Activated naive CD8-positive, alpha-beta T cell treated with anti-CD3 and anti-CD28 coated beads for 36 hours (primary cell): ENCODE results near the gene HIPK3. TPM values are rescaled to one million over a fixed set of nuclear protein-coding genes. Genes with fewer than 3 reads are reported as not detected.
"Not testable (repeated sequence)": the region's sequence is repeated elsewhere in the genome, so short reads cannot be mapped to it uniquely, and the experiment has no call there.

Experiments
- DNase-seq: peaks from one replicate; pipeline ENCODE4 v3.0.0; 2021
- H3K27ac Mint-ChIP-seq: one replicate; pipeline ENCODE4 v1.8.0; 2022; ENCODE audit warnings: mild to moderate bottlenecking, moderate library complexity, mixed read lengths
- H3K27me3 Mint-ChIP-seq: one replicate; pipeline ENCODE4 v1.8.0; 2022; ENCODE audit warnings: mild to moderate bottlenecking, mixed read lengths
- H3K36me3 Mint-ChIP-seq: one replicate; pipeline ENCODE4 v1.8.0; 2021; ENCODE audit warnings: mild to moderate bottlenecking, mixed read lengths
- H3K4me1 Mint-ChIP-seq: one replicate; pipeline ENCODE4 v1.8.0; 2021; ENCODE audit warnings: mixed read lengths
- H3K4me3 Mint-ChIP-seq: one replicate; pipeline ENCODE4 v1.8.0; 2022; ENCODE audit warnings: mild to moderate bottlenecking, moderate library complexity, mixed read lengths
- H3K9me3 Mint-ChIP-seq: one replicate; pipeline ENCODE4 v1.8.0; 2022; ENCODE audit warnings: mixed read lengths
- total RNA-seq, 2 experiments: library from RNA; stranded (reverse); gene quantifications; one replicate each; pipeline ENCODE4 v1.2.3, GENCODE V29; 2021

Gene HIPK3
- total RNA-seq, 2 experiments from 2014 or later = 31.3 TPM

DNA sequence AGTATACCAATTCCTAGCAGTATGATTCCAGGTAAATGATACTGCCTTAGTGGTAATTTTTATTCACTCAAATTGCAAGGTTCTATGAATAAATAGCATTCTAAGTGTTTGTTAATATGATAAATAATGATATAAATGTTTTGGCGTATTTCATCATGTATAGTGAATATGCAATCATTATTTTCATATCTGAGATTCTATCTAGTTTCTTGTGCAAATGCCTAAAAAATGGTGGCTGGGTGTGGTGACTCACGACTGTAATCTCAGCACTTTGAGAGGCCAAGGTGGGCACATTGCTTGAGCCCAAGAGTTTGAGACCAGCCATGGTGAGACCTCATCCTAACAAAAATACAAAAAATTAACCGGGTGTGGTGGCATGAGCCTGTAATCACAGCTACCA is 13.9 kb downstream of the HIPK3 start:
- peaks cover 35% of the 10 kb centered on the region for H3K4me1 Mint-ChIP-seq
- no peaks in the 10 kb centered on the region for H3K27me3 Mint-ChIP-seq
- H3K36me3 Mint-ChIP-seq = peaks cover 6% of the 10 kb centered on the region
- H3K27ac Mint-ChIP-seq = no peak overlapping the region
- no peak for DNase-seq
- H3K4me3 Mint-ChIP-seq = no peak overlapping the region
- no peaks in the 10 kb centered on the region for H3K9me3 Mint-ChIP-seq

- Mint-ChIP-seq H3K27me3 (no peaks in the 10 kb centered on the region), H3K4me1 (peaks cover 34% of the 10 kb centered on the region), H3K27ac (no peak overlapping the region), H3K4me3 (no peak overlapping the region), H3K36me3 (peaks cover 10% of the 10 kb centered on the region), H3K9me3 (no peaks in the 10 kb centered on the region)
- DNase-seq = no peak
Measured at GRCh38 chr11:33272338-33273107, 15.3 kb downstream of the HIPK3 start.

GRCh38 chr11:33273656-33274055 is 16.5 kb downstream of the HIPK3 start:
- no peaks in the 10 kb centered on the region for H3K9me3 Mint-ChIP-seq
- H3K4me3 Mint-ChIP-seq = no peak overlapping the region

GRCh38 chr11:33280411-33280810 is 23.2 kb downstream of the HIPK3 start:
- H3K4me3 Mint-ChIP-seq = no peak overlapping the region
- H3K36me3 Mint-ChIP-seq = peaks cover 12% of the 10 kb centered on the region
- DNase-seq = no peak
- H3K27me3 Mint-ChIP-seq = no peaks in the 10 kb centered on the region
- H3K9me3 Mint-ChIP-seq = no peaks in the 10 kb centered on the region
- peaks cover 31% of the 10 kb centered on the region for H3K4me1 Mint-ChIP-seq
- H3K27ac Mint-ChIP-seq = no peak overlapping the region

More at GRCh38 chr11:33273656-33274055, 16.5 kb downstream of the HIPK3 start:
- DNase-seq = no peak
- H3K27ac Mint-ChIP-seq = no peak overlapping the region
- H3K27me3 Mint-ChIP-seq = no peaks in the 10 kb centered on the region
- H3K36me3 Mint-ChIP-seq = peaks cover 13% of the 10 kb centered on the region
- H3K4me1 Mint-ChIP-seq = peaks cover 35% of the 10 kb centered on the region

DNA sequence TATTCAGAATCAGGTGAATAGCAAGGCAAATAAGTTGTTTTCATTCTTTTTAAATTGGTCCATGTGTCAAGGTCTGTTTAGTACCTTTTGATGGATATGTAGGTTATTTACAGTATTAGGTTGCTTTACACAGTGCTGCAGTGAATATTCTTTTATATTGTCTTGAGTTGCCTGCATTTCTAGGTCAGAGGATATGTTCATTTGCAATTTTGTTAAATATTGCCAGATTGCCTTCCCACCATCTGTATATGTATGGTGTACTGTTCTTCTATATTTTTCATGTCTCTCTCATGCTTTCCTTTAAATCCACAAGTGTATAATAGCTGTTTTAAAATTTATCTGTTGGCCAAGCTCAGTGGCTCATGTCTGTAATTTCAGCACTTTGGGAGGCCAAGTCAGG is 24.6 kb downstream of the HIPK3 start:
- peaks cover 16% of the 10 kb centered on the region for H3K36me3 Mint-ChIP-seq
- DNase-seq = no peak
- H3K27ac Mint-ChIP-seq = no peak overlapping the region
- no peaks in the 10 kb centered on the region for H3K27me3 Mint-ChIP-seq
- no peak overlapping the region for H3K4me3 Mint-ChIP-seq
- peaks cover 30% of the 10 kb centered on the region for H3K4me1 Mint-ChIP-seq
- no peaks in the 10 kb centered on the region for H3K9me3 Mint-ChIP-seq

DNA sequence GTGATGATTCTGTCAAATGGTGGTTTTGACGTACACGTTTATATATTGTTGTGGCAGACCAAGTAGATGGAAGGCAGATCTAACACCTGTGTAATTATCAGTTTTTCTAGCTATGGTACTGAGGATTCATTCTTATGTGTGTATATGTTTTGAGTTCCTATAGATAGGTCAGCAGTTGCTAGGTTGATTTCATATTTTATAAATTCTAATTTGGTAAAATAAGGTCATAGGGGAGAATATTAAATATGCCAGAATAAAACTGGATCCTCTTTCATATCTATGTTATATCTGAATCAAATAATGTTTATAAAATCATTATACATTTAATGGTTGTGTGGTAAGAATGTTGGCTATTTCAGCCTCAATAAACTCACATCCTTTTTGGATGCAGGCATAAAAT is 27.6 kb downstream of the HIPK3 start:
- H3K9me3 Mint-ChIP-seq = no peaks in the 10 kb centered on the region
- H3K27ac Mint-ChIP-seq = no peak overlapping the region
- no peak for DNase-seq
- no peak overlapping the region for H3K4me3 Mint-ChIP-seq
- peaks cover 13% of the 10 kb centered on the region for H3K36me3 Mint-ChIP-seq
- no peaks in the 10 kb centered on the region for H3K27me3 Mint-ChIP-seq
- peaks cover 23% of the 10 kb centered on the region for H3K4me1 Mint-ChIP-seq

- Mint-ChIP-seq H3K4me1 (peaks cover 7% of the 10 kb centered on the region), H3K4me3 (no peak overlapping the region), H3K27me3 (no peaks in the 10 kb centered on the region), H3K36me3 (peaks cover 21% of the 10 kb centered on the region), H3K27ac (no peak overlapping the region), H3K9me3 (no peaks in the 10 kb centered on the region)
- no peak for DNase-seq
Measured at GRCh38 chr11:33290319-33290718, 33.1 kb downstream of the HIPK3 start.

DNA sequence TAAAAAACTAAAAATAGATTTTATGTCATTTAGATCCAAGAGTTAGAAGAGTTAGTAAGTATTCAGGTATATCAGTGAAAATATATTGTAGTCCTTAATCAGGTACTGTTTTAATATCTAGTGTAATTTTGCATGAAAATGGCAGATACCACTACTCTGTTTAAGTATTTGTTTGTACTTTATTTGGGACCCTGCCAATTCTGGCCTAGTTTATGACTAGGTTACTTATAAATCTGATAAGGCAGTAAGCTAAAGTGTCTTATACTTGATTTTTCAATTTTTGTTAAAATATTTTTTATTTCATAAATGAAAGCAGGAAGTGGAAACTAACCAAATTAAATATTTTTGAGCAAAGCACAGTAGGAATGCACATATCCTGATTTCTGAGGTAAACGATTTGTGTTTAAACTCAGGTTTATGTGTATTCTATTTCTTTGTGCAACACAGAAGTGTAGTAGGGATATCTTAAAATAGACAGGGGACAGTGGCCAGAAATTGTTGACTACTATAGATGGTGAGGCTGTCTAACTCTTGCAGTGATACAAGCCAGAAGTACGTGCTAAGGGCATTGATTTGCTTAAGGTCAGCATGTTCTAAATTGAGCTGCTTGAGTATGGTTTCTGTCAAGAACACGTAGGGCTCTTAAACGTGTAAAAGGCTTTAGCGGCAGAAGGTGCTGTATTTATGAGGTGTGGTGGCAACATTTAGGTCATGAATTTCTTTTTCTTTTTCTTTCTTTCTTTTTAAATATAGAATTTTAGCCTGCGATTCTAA is 34.0 kb downstream of the HIPK3 start:
- no peak overlapping the region for H3K27ac Mint-ChIP-seq
- H3K27me3 Mint-ChIP-seq = no peaks in the 10 kb centered on the region
- H3K9me3 Mint-ChIP-seq = no peaks in the 10 kb centered on the region
- peaks cover 10% of the 10 kb centered on the region for H3K4me1 Mint-ChIP-seq
- no peak for DNase-seq
- H3K4me3 Mint-ChIP-seq = no peak overlapping the region
- peaks cover 26% of the 10 kb centered on the region for H3K36me3 Mint-ChIP-seq

- Mint-ChIP-seq H3K4me1 (peaks cover 9% of the 10 kb centered on the region), H3K4me3 (no peak overlapping the region), H3K36me3 (peaks cover 21% of the 10 kb centered on the region), H3K27me3 (no peaks in the 10 kb centered on the region), H3K27ac (no peak overlapping the region), H3K9me3 (peaks cover under 1% of the 10 kb centered on the region)
- DNase-seq = no peak
Measured at GRCh38 chr11:33292311-33292710, 35.1 kb downstream of the HIPK3 start.

DNA sequence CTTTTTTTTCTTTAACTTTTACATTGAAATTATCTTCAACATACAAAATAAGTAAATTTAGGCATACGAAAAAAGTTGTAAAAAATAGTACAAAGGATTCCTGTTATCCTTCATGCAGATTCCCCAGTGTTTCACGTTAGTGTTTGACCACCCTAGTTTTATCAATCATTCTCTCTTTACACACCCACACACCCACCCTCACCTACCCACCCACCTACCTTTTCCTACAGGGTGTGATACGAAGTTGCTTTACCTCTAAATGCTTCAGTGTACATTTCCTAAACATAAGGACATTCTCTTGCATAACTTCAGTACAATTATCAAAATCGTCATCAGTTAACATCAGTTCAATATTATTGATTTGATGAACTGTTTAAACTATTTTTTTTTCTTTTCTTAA is 37.0 kb downstream of the HIPK3 start:
- Mint-ChIP-seq H3K27ac (no peak overlapping the region), H3K36me3 (peaks cover 27% of the 10 kb centered on the region), H3K4me1 (peaks cover 7% of the 10 kb centered on the region), H3K9me3 (peaks cover 1% of the 10 kb centered on the region), H3K4me3 (no peak overlapping the region), H3K27me3 (no peaks in the 10 kb centered on the region)
- no peak for DNase-seq

DNA sequence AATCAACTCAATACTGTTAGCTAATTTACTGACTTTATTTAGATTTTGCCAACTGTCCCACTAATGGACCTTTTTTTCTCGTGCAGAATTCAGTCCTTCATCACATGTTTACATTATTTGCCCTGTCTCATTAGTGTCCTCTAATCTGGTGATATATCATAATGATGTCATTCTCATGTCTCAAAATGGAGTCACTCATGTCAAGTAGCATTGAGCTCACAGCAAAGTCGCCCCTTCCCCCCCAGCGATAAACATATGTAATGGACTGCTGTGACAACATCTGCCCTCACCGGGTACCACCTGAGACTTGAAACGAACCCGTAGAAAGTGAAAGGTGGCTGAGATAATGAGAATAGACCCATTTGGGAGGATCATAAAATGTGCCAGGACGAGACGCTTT is 37.6 kb downstream of the HIPK3 start:
- Mint-ChIP-seq H3K27ac (no peak overlapping the region), H3K27me3 (no peaks in the 10 kb centered on the region), H3K36me3 (peaks cover 31% of the 10 kb centered on the region), H3K4me3 (no peak overlapping the region), H3K4me1 (peaks cover 7% of the 10 kb centered on the region), H3K9me3 (peaks cover 1% of the 10 kb centered on the region)
- no peak for DNase-seq

- Mint-ChIP-seq H3K36me3 (peaks cover 36% of the 10 kb centered on the region), H3K27me3 (no peaks in the 10 kb centered on the region)
- DNase-seq = no peak
Measured at GRCh38 chr11:33296695-33297094, 39.5 kb downstream of the HIPK3 start.

DNA sequence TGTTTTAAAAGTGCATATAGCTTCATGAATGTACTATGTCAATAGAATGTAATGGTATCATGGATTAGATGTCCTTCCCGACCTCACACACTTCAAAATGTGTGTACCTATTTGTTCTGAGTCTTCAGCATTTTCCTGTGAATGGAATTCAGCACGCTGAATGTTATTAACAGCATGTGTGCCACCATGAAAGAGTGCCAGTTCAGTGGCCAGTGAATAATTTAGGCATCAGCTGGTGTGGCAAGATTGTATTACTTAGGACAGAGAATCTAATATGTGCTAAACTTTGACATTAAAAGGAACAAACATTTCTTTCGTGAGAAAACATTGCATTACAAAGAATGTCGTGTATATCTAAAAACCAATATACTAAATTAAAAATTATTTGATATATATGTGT is 46.4 kb downstream of the HIPK3 start:
- peaks cover 23% of the 10 kb centered on the region for H3K4me1 Mint-ChIP-seq
- no peak overlapping the region for H3K27ac Mint-ChIP-seq
- no peaks in the 10 kb centered on the region for H3K27me3 Mint-ChIP-seq
- H3K4me3 Mint-ChIP-seq = no peak overlapping the region
- no peak for DNase-seq
- H3K9me3 Mint-ChIP-seq = no peaks in the 10 kb centered on the region
- peaks cover 16% of the 10 kb centered on the region for H3K36me3 Mint-ChIP-seq

More at GRCh38 chr11:33296695-33297094, 39.5 kb downstream of the HIPK3 start:
- H3K4me3 Mint-ChIP-seq = no peak overlapping the region
- H3K27ac Mint-ChIP-seq = no peak overlapping the region
- peaks cover 1% of the 10 kb centered on the region for H3K9me3 Mint-ChIP-seq
- H3K4me1 Mint-ChIP-seq = peaks cover 10% of the 10 kb centered on the region

DNA sequence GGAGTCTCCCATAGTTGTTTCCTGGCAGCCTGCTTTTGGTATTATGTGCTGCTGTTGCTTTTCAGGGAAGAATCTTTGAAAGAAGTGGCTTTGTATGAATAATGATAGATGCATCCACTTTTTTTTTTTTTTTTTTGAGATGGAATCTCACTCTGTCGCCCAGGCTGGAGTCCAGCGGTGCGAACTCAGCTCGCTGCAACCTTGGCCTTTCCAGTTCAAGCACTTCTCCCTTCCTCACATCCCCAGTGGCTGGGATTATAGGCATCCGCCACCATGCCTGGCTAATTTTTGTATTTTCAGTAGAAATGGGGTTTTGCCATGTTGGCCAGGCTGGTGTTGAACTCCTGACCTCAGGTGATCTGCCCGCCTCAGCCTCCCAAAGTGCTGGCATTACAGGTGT is 49.6 kb downstream of the HIPK3 start:
- DNase-seq, H3K9me3 Mint-ChIP-seq, H3K27ac Mint-ChIP-seq, H3K4me3 Mint-ChIP-seq, H3K27me3 Mint-ChIP-seq: not testable (repeated sequence)
- Mint-ChIP-seq H3K4me1 (peaks cover 34% of the 10 kb centered on the region), H3K36me3 (peaks cover 18% of the 10 kb centered on the region)

DNA sequence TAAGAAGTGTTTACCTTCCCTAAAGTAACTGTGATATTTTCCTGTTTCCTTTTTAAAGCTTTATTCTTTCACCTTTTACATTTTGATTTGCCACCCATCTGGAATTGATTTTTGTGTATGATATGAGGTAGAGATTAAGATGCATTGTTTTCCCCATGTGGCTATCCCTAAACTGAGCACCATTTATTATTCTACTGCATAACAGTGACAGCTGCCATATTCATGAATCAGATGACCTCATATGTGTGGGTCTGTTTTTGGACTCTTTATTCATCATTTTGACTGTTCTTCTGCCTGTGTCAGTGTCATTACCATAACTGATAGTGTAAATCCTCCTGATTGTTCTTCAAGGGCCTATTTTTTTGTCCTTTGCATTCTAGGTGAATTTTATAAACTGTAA is 50.8 kb downstream of the HIPK3 start:
- Mint-ChIP-seq H3K4me1 (peaks cover 42% of the 10 kb centered on the region), H3K27me3 (no peaks in the 10 kb centered on the region), H3K4me3 (no peak overlapping the region), H3K9me3 (no peaks in the 10 kb centered on the region), H3K36me3 (peaks cover 18% of the 10 kb centered on the region), H3K27ac (no peak overlapping the region)
- DNase-seq = no peak

- H3K4me1 Mint-ChIP-seq = peaks cover 40% of the 10 kb centered on the region
- DNase-seq = no peak
- no peak overlapping the region for H3K4me3 Mint-ChIP-seq
- H3K27me3 Mint-ChIP-seq = no peaks in the 10 kb centered on the region
- H3K36me3 Mint-ChIP-seq = peaks cover 16% of the 10 kb centered on the region
- H3K27ac Mint-ChIP-seq = no peak overlapping the region
- no peaks in the 10 kb centered on the region for H3K9me3 Mint-ChIP-seq
Measured at GRCh38 chr11:33309118-33309517, 51.9 kb downstream of the HIPK3 start.
